NCI-H526 treated with DMSO at 0.1 percent for 48 hours (cell line): ENCODE measurements around the gene SDHB.
"Not testable (repeated sequence)": the region's sequence is repeated elsewhere in the genome, so short reads cannot be mapped to it uniquely, and the experiment has no call there.

Experiments used
- DNase-seq: peaks from one replicate; lab custom pipeline; 2025; lab: John Stamatoyannopoulos, UW

Gene SDHB

GRCh38 chr1:17075470-17076255 is 21.8 kb upstream of the SDHB start:
- no peak for DNase-seq

GRCh38 chr1:17071794-17072193 is 18.0 kb upstream of the SDHB start:
- no peak for DNase-seq

- no peak for DNase-seq
These were observed 16.3 kb upstream of the SDHB start for GRCh38 chr1:17070163-17070525.

GRCh38 chr1:17069452-17070162 is 15.8 kb upstream of the SDHB start:
- no peak for DNase-seq

GRCh38 chr1:17068789-17069188 is 15.0 kb upstream of the SDHB start:
- DNase-seq = no peak

GRCh38 chr1:17067465-17068240 is 13.8 kb upstream of the SDHB start:
- DNase-seq = no peak

GRCh38 chr1:17067069-17067426 is 13.2 kb upstream of the SDHB start:
- DNase-seq = no peak

GRCh38 chr1:17066361-17067068 is 12.7 kb upstream of the SDHB start:
- no peak for DNase-seq

- DNase-seq = no peak
These were observed 11.8 kb upstream of the SDHB start for GRCh38 chr1:17065666-17066065.

GRCh38 chr1:17062751-17063150 is 8.9 kb upstream of the SDHB start:
- not testable (repeated sequence) for DNase-seq

- DNase-seq = no peak
These were observed 8.1 kb upstream of the SDHB start for GRCh38 chr1:17061892-17062291.

GRCh38 chr1:17061486-17061885 is 7.7 kb upstream of the SDHB start:
- no peak for DNase-seq

- DNase-seq = peak; percentile 98
These were observed 6.5 kb upstream of the SDHB start for GRCh38 chr1:17060306-17060749.

- peak; percentile 88 for DNase-seq
These were observed 5.8 kb upstream of the SDHB start for GRCh38 chr1:17059391-17060305.

GRCh38 chr1:17056551-17056950 is 2.7 kb upstream of the SDHB start:
- DNase-seq = no peak

GRCh38 chr1:17055801-17056200 is 2.0 kb upstream of the SDHB start:
- DNase-seq = no peak

GRCh38 chr1:17053086-17053684 is 647 bp downstream of the SDHB start:
- DNase-seq = no peak

- DNase-seq = no peak
These were observed 1.2 kb downstream of the SDHB start for GRCh38 chr1:17052641-17053040.

GRCh38 chr1:17052038-17052437 is 1.8 kb downstream of the SDHB start:
- no peak for DNase-seq

GRCh38 chr1:17047924-17048323 is 5.9 kb downstream of the SDHB start:
- DNase-seq = no peak

GRCh38 chr1:17046334-17046657 is 7.5 kb downstream of the SDHB start:
- DNase-seq = no peak
